GM18907 (cell line): ENCODE measurements around the gene DPP10.

Source experiments
- ATAC-seq: cut with Tn5 transposase; IDR thresholded peaks from one replicate; pipeline ENCODE4 v1.9.1; 2021; ENCODE audit warnings: mild to moderate bottlenecking, moderate library complexity; ENCODE audit not compliant: unreplicated experiment

The DPP10 gene

DNA sequence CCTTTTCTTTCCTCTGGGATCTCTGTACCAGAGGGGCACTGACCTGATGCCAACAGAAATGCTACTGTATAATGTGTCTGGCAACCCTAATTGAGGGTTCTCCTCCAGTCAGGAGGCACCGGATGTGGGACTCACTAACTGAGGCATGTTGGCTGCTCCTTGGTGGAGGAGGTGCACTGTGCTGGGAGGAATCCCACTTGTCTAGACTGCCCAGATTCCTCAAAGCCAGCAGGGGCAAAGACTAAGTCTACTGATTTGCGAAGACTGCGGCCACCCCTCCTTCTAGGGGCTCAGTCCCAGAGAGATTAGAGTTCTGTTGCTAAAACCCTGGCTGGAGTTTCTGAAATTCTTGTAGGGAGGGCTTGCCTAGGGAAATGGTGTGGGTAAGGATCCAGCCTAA is 1192.1 kb downstream of the DPP10 start:
- no peak for ATAC-seq

DNA sequence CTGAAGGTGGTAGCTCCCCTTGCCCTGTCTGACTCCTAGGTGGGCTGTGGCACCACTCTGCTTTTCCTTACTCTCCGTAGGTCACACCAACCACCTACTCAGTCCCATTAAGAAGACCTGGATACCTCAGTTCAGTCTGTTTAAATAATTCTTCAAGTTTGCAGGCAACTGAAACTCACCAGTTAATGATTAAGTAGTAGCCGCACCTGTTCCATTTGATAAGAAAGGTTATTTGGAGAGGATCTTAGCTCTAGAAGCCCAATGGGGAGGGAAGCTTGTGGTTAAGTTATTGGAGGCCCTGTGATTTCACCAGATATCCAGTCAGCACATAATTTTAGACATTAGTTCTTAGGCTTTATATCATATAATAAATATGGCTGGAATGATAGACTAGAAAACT is 1193.0 kb downstream of the DPP10 start:
- no peak for ATAC-seq

DNA sequence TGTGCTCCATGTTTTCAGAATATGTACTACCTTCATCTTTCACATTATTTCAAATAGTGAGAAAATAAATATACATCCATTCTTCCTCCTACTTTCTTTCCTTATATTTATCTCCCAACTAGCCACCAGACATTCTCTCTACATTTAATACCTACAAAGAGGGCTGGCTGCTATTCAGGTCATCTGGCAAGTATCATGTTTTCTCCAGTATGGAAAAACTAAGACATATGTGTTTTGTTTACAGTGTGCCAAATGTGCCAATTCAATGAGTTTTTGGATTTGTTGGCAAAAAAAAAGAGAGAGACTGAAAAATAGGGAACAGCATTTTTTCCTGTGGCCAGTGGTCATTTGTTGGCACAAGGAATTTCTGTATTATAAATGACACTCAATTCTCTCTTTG is 1207.3 kb downstream of the DPP10 start:
- no peak for ATAC-seq

DNA sequence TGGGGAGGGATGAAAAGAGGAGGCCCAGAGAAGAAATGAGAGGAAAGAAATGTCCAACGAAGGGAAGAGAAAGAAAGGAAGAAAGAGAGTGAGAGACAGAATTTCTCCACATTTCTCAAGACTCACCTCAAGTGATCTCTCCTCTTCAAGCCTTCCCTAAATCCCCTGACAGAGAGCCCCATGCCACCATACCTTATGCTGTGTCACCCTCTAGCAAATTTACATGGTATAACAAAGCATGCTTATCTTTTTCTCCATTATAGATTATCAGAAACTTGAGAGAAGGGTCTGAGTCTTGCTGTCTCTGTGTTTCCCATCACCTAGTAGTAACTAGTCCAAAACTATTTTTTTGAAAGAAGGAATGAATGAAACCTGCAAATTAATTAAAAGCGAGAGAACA is 1208.4 kb downstream of the DPP10 start:
- ATAC-seq = no peak

DNA sequence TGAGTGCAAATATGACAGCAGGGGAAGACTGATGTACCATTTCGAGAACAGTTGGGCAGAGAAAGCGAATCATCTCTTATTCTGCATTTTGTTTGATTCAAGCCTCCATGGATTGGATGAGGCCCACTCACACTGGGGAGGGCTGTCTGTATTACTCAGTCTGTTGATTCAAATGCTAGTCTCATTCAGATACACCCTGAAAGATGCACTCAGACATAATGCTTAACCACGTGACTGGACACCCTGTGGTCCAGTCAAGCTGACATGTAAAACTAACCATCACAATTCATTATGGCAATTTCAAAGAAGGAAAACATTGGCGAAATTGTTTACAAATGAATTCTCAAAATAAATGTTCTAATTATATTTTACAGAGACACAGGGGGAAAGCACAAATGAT is 1210.2 kb downstream of the DPP10 start:
- ATAC-seq = no peak

DNA sequence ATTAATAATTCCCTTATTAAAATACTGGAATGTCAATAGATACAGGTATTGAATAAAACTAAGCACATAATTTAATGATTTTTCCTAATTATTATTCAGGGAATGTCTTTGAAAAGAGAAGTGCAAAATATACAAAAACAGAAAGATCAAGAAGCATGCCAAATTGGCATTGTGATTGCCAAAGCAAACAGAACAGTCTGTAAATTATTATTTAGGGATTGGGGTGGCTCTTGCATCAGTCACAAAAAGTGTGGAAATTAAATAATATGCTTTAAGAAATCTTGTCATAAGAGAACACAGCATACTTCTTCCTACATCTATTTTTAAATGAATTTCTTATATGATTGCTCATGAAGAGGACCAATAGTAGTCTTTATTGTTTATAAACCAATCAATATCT is 1211.9 kb downstream of the DPP10 start:
- ATAC-seq = no peak

DNA sequence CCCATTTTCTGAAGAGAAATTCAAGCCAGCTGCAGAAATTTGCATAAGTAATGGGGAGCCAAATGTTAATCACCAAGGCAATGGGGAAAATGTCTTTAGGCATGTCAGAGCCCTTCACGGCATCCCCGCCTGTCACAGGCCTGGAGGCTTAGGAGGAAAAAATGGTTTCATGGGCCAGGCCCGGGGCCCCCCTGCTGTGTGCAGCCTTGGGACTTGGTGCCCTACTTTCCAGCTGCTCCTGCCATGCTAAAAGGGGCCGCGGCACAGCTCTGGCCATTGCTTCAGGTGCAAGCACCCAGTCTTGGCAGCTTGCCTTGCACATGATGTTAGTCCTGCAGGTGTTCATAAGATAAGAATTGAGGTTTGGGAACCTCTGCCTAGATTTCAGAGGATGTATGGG is 1235.7 kb downstream of the DPP10 start:
- ATAC-seq = no peak

DNA sequence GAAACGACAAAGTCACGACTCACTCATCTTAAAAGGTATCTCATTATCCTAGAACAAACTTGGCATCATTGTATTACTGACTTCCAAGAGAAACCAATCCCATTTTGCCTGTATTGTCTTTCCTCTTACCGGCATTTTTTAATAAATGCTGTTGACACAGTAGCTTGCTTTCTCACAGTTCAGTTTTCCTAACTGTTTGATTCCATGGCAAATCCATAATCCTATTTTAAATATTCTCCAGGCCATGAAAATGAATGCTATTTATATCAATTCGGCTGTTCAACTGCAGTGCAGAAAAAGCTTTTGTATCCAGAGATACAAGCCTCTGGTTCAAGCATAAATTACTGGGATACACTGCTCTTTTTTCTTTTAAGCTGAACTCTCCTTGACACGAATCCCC is 1241.9 kb downstream of the DPP10 start:
- ATAC-seq = no peak

DNA sequence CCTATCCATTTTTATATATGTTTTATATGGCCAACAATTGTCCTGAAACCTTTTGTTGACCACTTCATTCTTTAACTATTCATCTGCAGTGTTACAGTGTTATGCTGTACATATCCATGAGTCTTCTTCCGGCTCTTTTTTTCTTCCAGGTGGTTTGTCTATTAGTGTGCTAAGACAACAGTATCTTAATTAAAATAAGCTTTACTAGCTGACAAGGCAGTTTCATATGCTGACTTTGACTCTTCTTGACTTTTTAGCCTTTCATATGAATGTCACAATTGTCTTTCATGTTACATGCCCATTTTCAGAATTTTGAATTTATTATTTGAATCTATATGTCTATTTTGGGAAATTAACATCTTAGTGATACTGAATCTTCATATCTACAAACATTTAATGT is 1249.0 kb downstream of the DPP10 start:
- ATAC-seq = no peak

DNA sequence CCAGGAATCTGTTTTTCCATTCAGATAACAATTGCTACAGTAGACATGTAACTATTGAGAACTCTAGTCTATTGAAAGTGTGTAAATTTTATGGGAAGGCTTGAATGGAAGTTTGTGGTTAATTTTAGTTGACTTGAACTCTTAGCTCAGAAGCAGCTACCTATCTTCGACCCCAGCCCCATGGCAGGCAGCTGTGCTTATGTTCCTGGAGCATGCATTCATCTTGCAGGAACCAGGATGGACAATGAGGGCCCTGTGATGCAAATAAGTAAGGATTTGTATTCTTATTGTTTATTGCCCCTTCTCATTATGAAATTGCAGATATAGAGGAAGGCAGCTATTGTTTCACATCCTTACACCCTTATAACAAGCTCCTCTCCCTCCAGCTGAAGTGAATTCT is 1252.2 kb downstream of the DPP10 start:
- no peak for ATAC-seq

DNA sequence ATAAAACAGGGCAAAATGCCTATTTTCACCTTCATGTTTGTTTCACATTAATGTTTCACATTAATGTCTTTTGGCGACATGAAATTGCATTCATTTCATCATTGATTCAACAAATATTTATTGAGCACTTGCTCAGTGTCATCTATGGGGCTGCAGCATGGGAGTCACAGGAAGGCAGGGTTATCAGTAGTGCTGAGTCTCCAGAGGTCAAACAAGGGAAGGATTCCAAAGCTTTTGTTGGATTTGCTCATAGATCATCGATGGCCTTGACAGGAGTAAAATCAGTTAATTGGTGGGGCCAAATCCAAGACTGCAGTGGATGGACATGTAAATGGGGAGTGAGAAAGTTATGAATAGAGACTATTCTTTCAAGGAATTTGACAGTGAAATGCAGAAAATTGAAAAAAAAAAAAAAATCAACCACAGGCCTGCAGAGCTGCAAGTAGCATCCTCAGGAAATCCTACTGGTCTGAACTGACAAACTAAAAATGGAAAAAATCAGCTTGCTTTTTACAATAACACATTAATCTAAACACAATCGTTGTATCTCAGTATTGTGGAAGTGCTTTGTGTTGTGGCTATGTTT is 1290.8 kb downstream of the DPP10 start:
- no peak for ATAC-seq

DNA sequence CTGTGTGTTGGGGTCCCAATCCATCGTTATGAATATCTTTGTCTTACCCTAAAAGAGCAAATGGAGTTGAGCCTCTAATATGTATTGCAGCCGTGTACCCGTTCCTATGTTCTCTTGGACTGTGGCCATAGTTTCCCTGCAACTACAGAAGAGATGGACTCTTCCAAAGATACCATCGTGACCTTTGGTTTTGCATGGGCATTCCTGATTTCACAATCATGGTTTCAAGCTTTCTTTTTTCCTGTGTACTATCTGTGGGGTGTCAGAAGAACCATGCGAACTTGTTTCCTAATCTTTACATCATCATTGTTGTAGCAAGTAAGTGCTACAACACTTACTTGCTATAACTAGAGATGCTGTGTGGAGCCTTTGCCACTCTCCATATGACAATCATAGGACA is 1295.7 kb downstream of the DPP10 start:
- no peak for ATAC-seq

DNA sequence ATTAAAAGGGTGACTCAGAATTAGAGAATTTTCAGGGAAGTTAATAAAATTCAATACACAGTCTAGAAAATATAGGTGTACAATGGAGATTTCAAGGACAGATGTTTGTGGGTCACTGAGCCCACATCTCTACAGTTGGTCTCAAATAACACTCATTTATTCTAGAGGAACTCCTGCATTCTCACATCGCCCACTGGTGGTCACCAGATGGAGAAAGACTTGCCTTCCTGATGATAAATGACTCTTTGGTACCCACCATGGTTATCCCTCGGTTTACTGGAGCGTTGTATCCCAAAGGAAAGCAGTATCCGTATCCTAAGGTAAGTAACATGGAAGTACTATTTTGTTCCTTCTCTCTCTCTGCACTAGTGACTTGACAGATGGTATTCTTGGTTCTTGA is 1297.1 kb downstream of the DPP10 start:
- ATAC-seq = no peak

DNA sequence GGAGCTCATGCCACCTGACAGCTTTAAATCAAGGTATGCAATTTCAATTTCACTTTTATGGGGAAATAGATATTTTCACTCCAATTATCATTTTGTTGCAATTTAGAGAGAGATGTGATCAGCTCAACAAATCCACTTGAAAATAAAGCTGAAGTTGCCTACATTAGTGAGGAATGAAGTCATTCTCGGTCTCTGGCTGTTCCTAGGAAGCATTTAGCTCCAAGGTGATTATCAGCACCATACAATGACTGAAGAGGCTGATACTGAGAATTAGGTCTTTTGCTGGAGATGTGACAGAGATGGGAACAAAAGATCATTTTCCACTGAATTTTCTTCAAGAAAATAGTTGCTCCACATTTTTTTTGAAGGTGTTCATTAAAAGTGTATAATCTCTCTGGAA is 1303.7 kb downstream of the DPP10 start:
- no peak for ATAC-seq

DNA sequence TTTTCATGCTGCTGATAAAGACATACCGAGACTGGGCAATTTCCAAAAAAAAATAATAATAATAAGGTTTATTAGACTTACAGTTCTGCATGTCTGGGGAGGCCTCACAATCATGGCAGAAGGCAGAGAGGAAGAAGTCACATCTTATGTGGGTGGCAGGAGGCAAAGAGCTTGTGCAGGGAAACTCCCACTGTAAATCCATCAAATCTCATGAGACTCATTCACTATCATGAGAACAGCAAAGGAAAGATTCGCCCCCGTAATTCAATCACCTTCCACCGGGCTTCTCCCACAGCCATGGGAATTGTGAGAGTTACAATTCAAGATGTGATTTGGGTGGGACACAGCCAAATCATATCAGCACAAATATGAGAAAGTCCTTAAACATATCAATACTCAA is 1314.8 kb downstream of the DPP10 start:
- no peak for ATAC-seq

DNA sequence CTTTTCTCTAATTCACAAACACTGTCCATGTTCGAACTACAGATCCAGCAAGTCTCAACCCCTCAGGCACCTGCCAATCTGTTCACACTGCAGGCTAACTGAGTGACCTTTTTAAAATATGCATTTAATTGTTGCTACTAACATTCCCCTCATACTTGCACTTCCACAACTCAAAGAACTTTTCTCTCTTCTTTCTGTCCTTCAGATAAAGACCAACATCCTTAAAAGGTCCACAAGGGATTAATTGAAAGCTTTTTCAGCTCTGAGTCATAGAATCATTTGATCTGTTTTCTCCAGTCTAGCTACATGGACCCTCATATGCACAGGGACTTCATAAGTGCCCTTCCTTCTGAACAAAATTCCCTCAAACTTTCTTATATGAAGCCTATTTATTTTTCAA is 1321.2 kb downstream of the DPP10 start:
- ATAC-seq = no peak

DNA sequence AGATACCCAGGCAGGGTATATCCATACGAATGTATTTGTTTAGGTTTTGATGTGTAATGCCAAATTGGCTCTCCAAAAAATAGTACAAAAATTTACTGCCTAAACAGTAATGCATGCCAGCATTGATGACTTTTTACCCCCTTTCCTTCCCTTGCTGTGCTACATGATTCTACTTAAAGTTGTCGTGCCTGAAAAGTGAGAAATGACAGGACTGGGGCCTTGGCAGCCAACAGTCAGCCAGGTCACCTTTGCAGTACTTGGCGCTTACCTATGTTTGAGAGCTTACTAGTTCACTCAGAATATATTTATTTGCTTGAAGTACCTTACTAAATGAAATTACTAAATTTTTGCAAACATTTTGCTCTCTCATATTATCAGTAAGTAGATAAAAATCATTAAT is 1329.1 kb downstream of the DPP10 start:
- no peak for ATAC-seq

DNA sequence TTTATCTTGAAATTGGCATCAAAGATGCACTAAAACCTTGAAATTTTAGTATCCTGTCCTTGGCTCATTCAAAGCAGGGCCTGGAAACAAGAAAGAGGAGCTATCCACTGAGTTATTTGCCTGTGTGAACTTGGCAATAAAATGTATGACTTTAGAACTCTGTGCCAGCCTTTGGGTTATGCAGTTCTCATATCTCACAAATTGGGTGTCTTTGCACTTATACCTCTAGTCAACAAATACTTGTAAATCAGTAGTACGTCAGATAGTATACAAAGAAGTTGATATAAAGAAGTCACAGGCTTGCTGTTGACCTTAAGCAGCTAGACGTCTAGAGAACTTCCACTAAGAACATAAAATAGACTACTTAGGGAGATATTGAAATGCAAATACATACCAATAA is 1331.9 kb downstream of the DPP10 start:
- no peak for ATAC-seq

DNA sequence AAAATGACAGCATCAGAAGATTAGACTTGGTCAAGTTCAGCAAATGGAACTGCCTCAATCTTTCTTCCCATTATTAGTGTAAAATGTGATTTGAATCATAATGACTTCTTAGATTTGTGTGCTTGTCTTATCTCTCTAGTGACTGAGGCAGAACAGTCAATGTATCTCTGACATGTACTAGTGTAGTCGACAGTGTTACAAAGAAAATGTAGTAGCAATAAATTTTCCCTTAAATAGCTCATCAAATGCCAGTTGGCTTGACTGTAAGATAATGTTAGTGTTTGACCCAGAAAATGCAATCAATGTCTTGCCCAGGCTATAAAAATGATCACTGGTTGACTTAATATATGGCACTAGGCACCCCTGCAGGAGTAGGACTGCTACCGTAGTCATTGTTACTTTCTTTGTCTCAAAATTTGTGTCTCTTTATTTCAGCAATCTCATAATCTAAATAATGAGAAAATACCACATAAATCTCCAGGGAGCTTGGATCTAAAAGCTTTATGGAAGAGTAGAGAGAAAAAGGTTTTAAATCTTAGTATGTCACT is 1336.7 kb downstream of the DPP10 start:
- ATAC-seq = no peak

DNA sequence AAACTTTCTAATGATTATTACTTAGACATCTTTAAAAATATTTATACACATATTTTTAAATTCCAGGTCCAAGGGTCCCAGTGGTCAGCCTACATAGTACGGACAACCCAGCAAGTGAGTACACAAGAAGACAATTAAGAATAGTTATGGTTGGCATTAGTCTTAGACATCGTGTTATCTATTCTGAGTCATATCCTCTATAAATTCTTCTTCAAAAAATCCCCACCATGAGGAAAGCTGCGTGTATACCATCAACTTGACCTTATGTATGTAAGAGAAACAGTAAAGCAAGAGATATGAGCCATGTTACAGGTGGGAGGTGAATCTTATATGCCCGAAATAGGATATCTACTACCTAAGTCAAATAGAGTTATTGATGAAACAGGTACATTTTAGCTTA is 1339.8 kb downstream of the DPP10 start:
- ATAC-seq = no peak

DNA sequence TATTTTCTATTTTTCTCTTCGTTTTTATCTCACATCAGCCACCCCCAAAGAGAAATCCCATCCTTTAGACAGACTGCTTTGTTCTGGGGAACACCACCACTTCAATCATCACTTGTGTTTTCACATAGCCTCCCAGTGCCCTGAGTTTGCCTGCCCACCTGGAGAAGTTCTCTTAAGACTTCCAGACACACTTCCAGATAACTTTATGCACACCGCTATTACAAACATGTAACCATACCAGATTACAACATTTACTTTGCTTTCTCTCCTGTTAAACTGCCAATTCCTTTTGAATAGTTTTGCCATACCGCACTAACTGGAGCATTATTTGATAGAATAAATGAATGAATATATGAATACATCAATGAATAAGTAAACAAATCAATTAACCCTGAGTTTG is 1353.6 kb downstream of the DPP10 start:
- no peak for ATAC-seq

DNA sequence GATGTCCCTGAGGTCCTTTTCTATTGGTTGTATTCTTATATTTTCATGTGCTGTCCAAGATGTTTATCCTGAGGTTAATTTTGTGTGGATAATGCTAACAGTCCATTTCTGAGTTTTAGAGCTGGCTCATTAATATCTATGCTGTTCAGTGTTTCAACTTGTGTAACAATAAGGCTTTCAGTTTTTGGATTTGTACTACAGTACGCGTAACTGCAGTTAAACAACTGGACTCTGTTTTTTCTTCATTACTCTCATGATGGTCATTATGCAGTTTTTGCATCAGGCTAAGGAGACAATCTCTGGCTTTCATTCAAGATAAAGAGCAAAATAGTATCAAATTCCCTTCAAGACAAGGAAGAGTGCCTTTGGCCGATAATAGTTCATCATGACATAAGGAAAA is 1364.8 kb downstream of the DPP10 start:
- no peak for ATAC-seq

DNA sequence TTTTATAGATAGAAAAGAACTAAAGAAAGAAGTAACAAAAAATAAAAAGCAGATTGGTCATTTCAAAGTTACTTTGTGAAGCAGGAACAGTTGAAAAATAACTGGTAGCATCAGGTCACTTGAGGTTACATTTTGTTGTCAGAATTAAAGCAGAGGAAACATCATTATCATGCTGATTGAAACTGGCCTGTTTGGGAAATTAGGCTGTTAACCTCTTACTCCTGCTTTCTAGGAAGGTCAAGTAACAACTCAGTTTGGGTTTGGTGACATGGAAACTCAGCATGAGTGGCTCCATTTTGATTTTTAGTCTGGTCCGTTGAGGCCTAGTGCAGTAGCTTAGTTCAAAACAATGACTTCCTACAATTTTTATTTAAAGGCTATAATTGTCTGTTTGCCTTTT is 1383.5 kb downstream of the DPP10 start:
- no peak for ATAC-seq
